H1 (cell line): ENCODE measurements around the gene FZD4. TPM values are rescaled to one million over a fixed set of nuclear protein-coding genes. Genes with fewer than 3 reads are reported as not detected.

ENCODE experiments used
- CTCF ChIA-PET: fragments of 300-600 bp; sonication (Branson Sonifier 250); formaldehyde crosslinking; loops from one replicate; lab custom pipeline; 2021; ENCODE audit not compliant: partially characterized antibody; lab: Charles Lee
- POLR2A ChIA-PET: fragments of 300-600 bp; sonication (Branson Sonifier 250); formaldehyde crosslinking; loops from one replicate; lab custom pipeline; 2021; ENCODE audit warnings: inconsistent platforms; ENCODE audit not compliant: partially characterized antibody; lab: Charles Lee
- DNase-seq, 2 experiments: peaks; one replicate each; pipeline versions ENCODE4 v3.0.0 to v3.0.0-alpha.2; 2010 to 2022; ENCODE audit warnings: low spot score in 2 of 2, low read depth in 1 of 2, mixed read lengths in 1 of 2
- FAIRE-seq: peaks from 2 replicates; lab custom pipeline; 2011; peaks lifted over from hg19 to GRCh38; lab: Jason Lieb, UNC
- H2AFZ ChIP-seq: 2 replicates; pipeline ENCODE4 v1.8.1; 2012; ENCODE audit warnings: low read length, inconsistent platforms
- H2AK5ac ChIP-seq: 2 replicates; pipeline ENCODE4 v1.6.1; 2013; ENCODE audit warnings: low read depth, low read length
- H2BK120ac ChIP-seq: replicated peaks from 2 replicates; pipeline ENCODE3; 2013; ENCODE audit warnings: low read depth, low read length, inconsistent platforms
- H2BK12ac ChIP-seq: 2 replicates; pipeline ENCODE4 v1.6.1; 2013; ENCODE audit warnings: low read depth, low read length
- H2BK15ac ChIP-seq: 2 replicates; pipeline ENCODE4 v1.6.1; 2013; ENCODE audit warnings: low read length
- H2BK20ac ChIP-seq: 2 replicates; pipeline ENCODE4 v1.6.1; 2013; ENCODE audit warnings: low read length
- H2BK5ac ChIP-seq: 2 replicates; pipeline ENCODE4 v1.6.1; 2013; ENCODE audit warnings: low read depth, low read length
- H3K14ac ChIP-seq: 2 replicates; pipeline ENCODE4 v1.6.1; 2013; ENCODE audit warnings: inconsistent platforms; ENCODE audit not compliant: insufficient read length
- H3K18ac ChIP-seq: 2 replicates; pipeline ENCODE4 v1.6.1; 2013; ENCODE audit warnings: low read length; ENCODE audit errors: extremely low read depth
- H3K23ac ChIP-seq: 2 replicates; pipeline ENCODE4 v1.6.1; 2013; ENCODE audit warnings: inconsistent platforms; ENCODE audit not compliant: insufficient read length
- H3K23me2 ChIP-seq: 2 replicates; pipeline ENCODE4 v1.6.1; 2013; ENCODE audit warnings: low read depth, low read length
- H3K27ac ChIP-seq: 2 replicates; pipeline ENCODE4 v1.6.1; 2011; ENCODE audit warnings: low read depth, low read length, inconsistent platforms
- H3K27me3 ChIP-seq, 4 experiments: replicated peaks in 1 of 4; 1 replicate in 1 of 4; 2 replicates in 3 of 4; pipeline versions ENCODE4 v1.6.1 to v1.8.1; 2011 to 2013; ENCODE audit warnings: low read length in 3 of 4, mild to moderate bottlenecking in 3 of 4, inconsistent platforms in 2 of 4, mixed read lengths in 2 of 4, moderate library complexity in 1 of 4; ENCODE audit not compliant: control insufficient read depth in 3 of 4, insufficient read depth in 3 of 4; ENCODE audit errors: extremely low read depth in 1 of 4
- H3K36me3 ChIP-seq, 4 experiments: 2 replicates each; pipeline versions ENCODE4 v1.6.1 to v1.8.1; 2011 to 2013; ENCODE audit warnings: mild to moderate bottlenecking in 4 of 4, low read length in 3 of 4, moderate library complexity in 2 of 4, control low read depth in 1 of 4, inconsistent platforms in 1 of 4; ENCODE audit not compliant: insufficient read depth in 4 of 4, control insufficient read depth in 2 of 4
- H3K4ac ChIP-seq: replicated peaks from 2 replicates; pipeline ENCODE3; 2013; ENCODE audit warnings: low read length, low read depth, mixed read lengths, inconsistent platforms; ENCODE audit not compliant: insufficient read length
- H3K4me1 ChIP-seq, 4 experiments: replicated peaks in 1 of 4; 1 replicate in 1 of 4; 2 replicates in 3 of 4; pipeline versions ENCODE4 v1.6.1 to v1.8.1; 2011 to 2013; ENCODE audit warnings: low read length in 3 of 4, inconsistent platforms in 2 of 4, mixed read lengths in 1 of 4; ENCODE audit not compliant: insufficient read depth in 4 of 4, control insufficient read depth in 3 of 4
- H3K4me2 ChIP-seq, 2 experiments: 2 replicates each; pipeline versions ENCODE4 v1.6.1 to v1.8.1; 2011 to 2013; ENCODE audit warnings: low read depth in 2 of 2, low read length in 2 of 2, control low read depth in 1 of 2, inconsistent platforms in 1 of 2, mild to moderate bottlenecking in 1 of 2; ENCODE audit not compliant: insufficient read depth in 1 of 2
- H3K4me3 ChIP-seq, 4 experiments: fragments of 200-600, 300-600 bp in 1 of 4; sonication (generic), shearing (Covaris generic), sonication (Bioruptor Twin) in 1 of 4; 2 replicates each; pipeline versions ENCODE4 v1.5.1 to v1.8.1; 2011 to 2016; ENCODE audit warnings: low read length in 4 of 4, low read depth in 3 of 4, control low read depth in 2 of 4, inconsistent platforms in 2 of 4, mild to moderate bottlenecking in 2 of 4, mixed read lengths in 1 of 4, moderate library complexity in 1 of 4; ENCODE audit not compliant: insufficient read depth in 2 of 4; ENCODE audit errors: extremely low read depth in 1 of 4
- H3K56ac ChIP-seq: replicated peaks from 2 replicates; pipeline ENCODE3; 2013; ENCODE audit warnings: low read depth, mild to moderate bottlenecking, mixed read lengths, low read length, inconsistent platforms; ENCODE audit not compliant: insufficient read length
- H3K79me1 ChIP-seq: 2 replicates; pipeline ENCODE4 v1.6.1; 2013; ENCODE audit warnings: low read depth, low read length, control low read depth
- H3K79me2 ChIP-seq, 2 experiments: 2 replicates each; pipeline versions ENCODE4 v1.6.1 to v1.8.1; 2012 to 2013; ENCODE audit warnings: low read length in 2 of 2, mild to moderate bottlenecking in 2 of 2, inconsistent platforms in 1 of 2; ENCODE audit not compliant: insufficient read depth in 2 of 2, control insufficient read depth in 1 of 2
- H3K9ac ChIP-seq, 4 experiments: replicated peaks in 1 of 4; 1 replicate in 1 of 4; 2 replicates in 3 of 4; pipeline versions ENCODE4 v1.6.1 to v1.8.1; 2011 to 2013; ENCODE audit warnings: low read depth in 3 of 4, low read length in 3 of 4, control low read depth in 2 of 4, mild to moderate bottlenecking in 2 of 4, moderate library complexity in 2 of 4, inconsistent platforms in 1 of 4; ENCODE audit errors: extremely low read depth in 1 of 4
- H3K9me3 ChIP-seq, 2 experiments: 2 replicates each; pipeline versions ENCODE4 v1.6.1 to v1.8.1; 2012 to 2013; ENCODE audit warnings: mild to moderate bottlenecking in 2 of 2, moderate library complexity in 2 of 2, control low read depth in 1 of 2, inconsistent platforms in 1 of 2, low read depth in 1 of 2, low read length in 1 of 2, mixed read lengths in 1 of 2; ENCODE audit not compliant: insufficient read depth in 2 of 2
- H4K20me1 ChIP-seq, 2 experiments: replicated peaks in 1 of 2; 2 replicates each; pipeline versions ENCODE3 to v1.8.1; 2011 to 2013; ENCODE audit warnings: inconsistent platforms in 2 of 2, low read length in 2 of 2, mild to moderate bottlenecking in 1 of 2; ENCODE audit not compliant: insufficient read depth in 2 of 2, control insufficient read depth in 1 of 2
- H4K5ac ChIP-seq: 2 replicates; pipeline ENCODE4 v1.6.1; 2013; ENCODE audit warnings: low read length, low read depth, mixed read lengths, inconsistent platforms; ENCODE audit not compliant: insufficient read length
- H4K8ac ChIP-seq: 2 replicates; pipeline ENCODE4 v1.8.0; 2013; ENCODE audit warnings: mild to moderate bottlenecking, moderate library complexity, low read length, inconsistent platforms; ENCODE audit not compliant: insufficient read depth; ENCODE audit errors: extremely low read depth
- H4K91ac ChIP-seq: replicated peaks from 2 replicates; pipeline ENCODE3; 2013; ENCODE audit warnings: low read length, mixed read lengths, inconsistent platforms; ENCODE audit not compliant: insufficient read length
- EP300 ChIP-seq, 2 experiments: IDR thresholded peaks; 1 replicate in 1 of 2; 2 replicates in 1 of 2; pipeline ENCODE4 v1.6.1; 2011 to 2012; ENCODE audit warnings: low read depth in 2 of 2, low read length in 2 of 2, mild to moderate bottlenecking in 2 of 2, borderline replicate concordance in 1 of 2, inconsistent platforms in 1 of 2, moderate library complexity in 1 of 2
- GTF2F1 ChIP-seq: IDR thresholded peaks from 2 replicates; pipeline ENCODE4 v1.6.1; 2012; ENCODE audit warnings: low read depth, low read length, improper control_type of control experiment, borderline replicate concordance
- HDAC2 ChIP-seq, 2 experiments: fragments of 300-600 bp in 1 of 2; sonication (generic) in 1 of 2; IDR thresholded peaks; 2 replicates each; pipeline ENCODE4 v1.6.1; 2011 to 2012; ENCODE audit warnings: low read depth in 2 of 2, low read length in 2 of 2, mild to moderate bottlenecking in 2 of 2, moderate library complexity in 2 of 2, borderline replicate concordance in 1 of 2, inconsistent platforms in 1 of 2
- JUND ChIP-seq: IDR thresholded peaks from 2 replicates; pipeline ENCODE4 v1.6.1; 2011; ENCODE audit warnings: mild to moderate bottlenecking, improper control_type of control experiment, low read length
- RAD21 ChIP-seq, 2 experiments: IDR thresholded peaks in 1 of 2; conservative IDR thresholded peaks in 1 of 2; 2 replicates each; pipeline ENCODE4 v1.6.1; 2011; ENCODE audit warnings: low read depth in 2 of 2, low read length in 2 of 2, improper control_type of control experiment in 1 of 2, inconsistent platforms in 1 of 2, mild to moderate bottlenecking in 1 of 2, moderate library complexity in 1 of 2
- RNF2 ChIP-seq: fragments of 200-900, 300-1000 bp; sonication (generic); IDR thresholded peaks from 2 replicates; pipeline ENCODE4 v1.7.1; 2016; ENCODE audit warnings: borderline replicate concordance, low read depth, mild to moderate bottlenecking, antibody characterized with exemption, low read length; ENCODE audit not compliant: poor library complexity, severe bottlenecking; ENCODE audit errors: missing control alignments
- SRF ChIP-seq: IDR thresholded peaks from 2 replicates; pipeline ENCODE4 v1.6.1; 2011; ENCODE audit warnings: mild to moderate bottlenecking, low read depth, low read length, moderate library complexity
- TEAD4 ChIP-seq: IDR thresholded peaks from 2 replicates; pipeline ENCODE4 v1.6.1; 2012; ENCODE audit warnings: low read depth, low read length, inconsistent platforms, mixed read lengths
- WGBS, 2 experiments: shearing (Covaris generic) in 1 of 2; methylation state at CpG; one replicate each; pipeline versions ENCODE4 v1.1.6 to v1.1.7; 2013 to 2015; ENCODE audit warnings: low lambda C conversion rate in 2 of 2, mixed read lengths in 2 of 2, inconsistent platforms in 1 of 2, low coverage in 1 of 2, missing lambda C conversion rate in 1 of 2; ENCODE audit not compliant: insufficient replicate concordance in 2 of 2, insufficient coverage in 1 of 2, insufficient read length in 1 of 2; ENCODE audit errors: extremely low coverage in 1 of 2, missing lambda C conversion rate in 1 of 2; 5-methylcytosine and 5-hydroxymethylcytosine counted together
- polyA plus RNA-seq, 7 experiments: library from polyadenylated mRNA; depleted of rRNA in 3 of 7; stranded (reverse) in 5 of 7; unstranded in 2 of 7; fragments of >200 nt in 5 of 7; fragments of 200-250 nt in 2 of 7; gene quantifications; 1 replicate in 5 of 7; 2 replicates in 1 of 7; 4 replicates in 1 of 7; pipeline versions ENCODE4 v1.2.1 to v1.2.3, GENCODE V29; 2011 to 2013; ENCODE audit warnings: missing spikeins in 2 of 7, mixed read lengths in 2 of 7
- total RNA-seq: library from RNA; stranded (reverse); fragmentation: NEBNext Ultra II Directional; extraction: Animal tissue kit (Norgen Biotek cat#: 25700); gene quantifications from 2 replicates; pipeline ENCODE4 v1.2.1, GENCODE V29; 2021
- TF ChIP-seq, protein P1 (sequence below): IDR thresholded peaks from 2 replicates; pipeline ENCODE4 v1.6.1; 2012; ENCODE audit warnings: inconsistent platforms
- TF ChIP-seq, protein P2 (sequence below): IDR thresholded peaks from 2 replicates; pipeline ENCODE4 v1.6.1; 2012; ENCODE audit warnings: inconsistent platforms

Gene FZD4
- total and polyA plus RNA-seq, 2 of the 8 experiments (the other 6 are each of a cell fraction or from before 2014, with no cell fraction given) = 3.1 to 7.1 TPM

DNA sequence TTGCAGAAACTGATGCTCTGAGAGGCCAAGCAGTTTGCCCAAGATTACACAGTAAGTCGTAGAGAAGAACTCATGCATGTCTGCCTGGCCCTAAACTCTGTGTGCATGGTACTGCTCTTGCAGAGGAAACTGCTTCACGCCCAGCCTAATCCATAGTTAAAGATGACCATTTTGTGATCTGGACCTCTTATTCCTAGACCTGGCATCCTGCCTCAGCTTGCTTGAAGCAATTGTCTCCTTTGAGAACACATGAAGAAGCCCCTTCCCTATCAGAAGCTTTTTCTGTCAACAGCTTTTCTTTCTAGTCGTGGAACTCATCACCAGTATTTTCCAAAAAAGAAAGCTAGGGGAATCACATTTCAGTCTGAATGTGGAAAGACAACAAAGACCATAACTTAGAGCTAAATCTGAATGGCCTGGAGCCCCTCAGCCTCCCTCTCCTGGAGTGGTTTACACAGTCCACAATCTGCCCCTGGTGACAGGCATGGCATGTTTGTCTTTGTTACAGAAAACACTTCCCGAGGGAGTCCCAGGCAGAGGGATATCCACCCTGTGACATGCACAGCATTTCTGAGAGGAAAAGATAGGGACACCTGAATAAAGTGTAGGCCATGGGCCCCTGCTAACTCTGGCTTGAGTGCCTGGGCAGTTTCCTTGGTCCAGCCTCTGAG lies 2.9 kb upstream of the FZD4 start:
- H3K79me1 ChIP-seq = no peaks in the 10 kb centered on the region
- H4K91ac ChIP-seq = no peak overlapping the region
- no peak for FAIRE-seq
- no peak overlapping the region for H3K14ac ChIP-seq
- POLR2A ChIA-PET = interaction anchor here (1.1 kb wide), 1 partner anchor 18 kb away, joined by 3 read pairs; no protein-coding TSS in a partner anchor
- no peak overlapping the region for H3K4me2 ChIP-seq
- H3K79me2 ChIP-seq = peaks cover 0 to 3% of the 10 kb centered on the region in 2 experiments; a peak in 1 of 4 replicates
- H3K9ac ChIP-seq = no peak overlapping the region
- no peak overlapping the region for H2AFZ ChIP-seq
- H2AK5ac ChIP-seq = no peak overlapping the region
- H3K9me3 ChIP-seq = peaks cover 0 to 7% of the 10 kb centered on the region in 2 experiments; a peak in 2 of 4 replicates
- H2BK12ac ChIP-seq = no peak overlapping the region
- no peak overlapping the region for H3K18ac ChIP-seq
- H3K36me3 ChIP-seq = no peaks in the 10 kb centered on the region; a peak in 1 of 8 replicates
- H3K4me3 ChIP-seq = no peak overlapping the region
- 80% methylated on average over 4 of the region's 4 CpGs; no CpG with 5 or more reads in 1 of the 2 experiments for WGBS, 2 experiments
- no peak overlapping the region for H2BK120ac ChIP-seq
- no peak overlapping the region for H2BK20ac ChIP-seq
- H3K56ac ChIP-seq = no peak overlapping the region
- no peak overlapping the region for H4K5ac ChIP-seq
- H3K23me2 ChIP-seq = peaks cover 12% of the 10 kb centered on the region
- no peak overlapping the region for H2BK15ac ChIP-seq
- no peak overlapping the region for H4K8ac ChIP-seq
- CTCF ChIA-PET = interaction anchor here (0.6 to 3.4 kb wide), 7 partner anchors 23 to 463 kb away, joined by 3 to 13 read pairs (median 3); no protein-coding TSS in a partner anchor
- no peak overlapping the region for H3K4ac ChIP-seq
- DNase-seq = no peak
- no peak overlapping the region for H3K23ac ChIP-seq
- peaks cover 0 to 9% (median 7%) of the 10 kb centered on the region in 4 experiments; a peak in 4 of 7 replicates for H3K4me1 ChIP-seq
- H4K20me1 ChIP-seq = no peaks in the 10 kb centered on the region
- peaks cover 5 to 10% (median 8%) of the 10 kb centered on the region in 4 experiments for H3K27me3 ChIP-seq
- no peak overlapping the region for H3K27ac ChIP-seq
- H2BK5ac ChIP-seq = no peak overlapping the region
- TF ChIP-seq RNF2 = no peak
- TF ChIP-seq, protein P1, sequence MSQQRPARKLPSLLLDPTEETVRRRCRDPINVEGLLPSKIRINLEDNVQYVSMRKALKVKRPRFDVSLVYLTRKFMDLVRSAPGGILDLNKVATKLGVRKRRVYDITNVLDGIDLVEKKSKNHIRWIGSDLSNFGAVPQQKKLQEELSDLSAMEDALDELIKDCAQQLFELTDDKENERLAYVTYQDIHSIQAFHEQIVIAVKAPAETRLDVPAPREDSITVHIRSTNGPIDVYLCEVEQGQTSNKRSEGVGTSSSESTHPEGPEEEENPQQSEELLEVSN = no peak
- TF ChIP-seq GTF2F1 = no peak
- no peak for TF ChIP-seq RAD21 (IDR thresholded peaks at IDR 0.05 in 1 of 2, conservative IDR thresholded peaks at IDR 0.05 in 1 of 2; ENCODE audit: low read depth in 2 of 2, low read length in 2 of 2)
- no peak for TF ChIP-seq TEAD4
- TF ChIP-seq, protein P2, sequence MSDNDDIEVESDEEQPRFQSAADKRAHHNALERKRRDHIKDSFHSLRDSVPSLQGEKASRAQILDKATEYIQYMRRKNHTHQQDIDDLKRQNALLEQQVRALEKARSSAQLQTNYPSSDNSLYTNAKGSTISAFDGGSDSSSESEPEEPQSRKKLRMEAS = no peak
- TF ChIP-seq HDAC2 (IDR thresholded peaks at IDR 0.05; ENCODE audit: borderline replicate concordance in 1 of 2, low read depth in 2 of 2, low read length in 2 of 2) = no peak
- TF ChIP-seq EP300 (IDR thresholded peaks at IDR 0.05; ENCODE audit: borderline replicate concordance in 1 of 2, low read depth in 2 of 2, low read length in 2 of 2) = no peak
- no peak for TF ChIP-seq JUND
- no peak for TF ChIP-seq SRF
